OCI-LY3 (cell line): ENCODE measurements around the gene CROCC.
"Not testable (repeated sequence)": the region's sequence is repeated elsewhere in the genome, so short reads cannot be mapped to it uniquely, and the experiment has no call there.

ENCODE experiments used
- CTCF ChIP-seq: fragments of 200-600, 300-600 bp; sonication (generic); IDR thresholded peaks from 2 replicates; pipeline ENCODE4 v1.5.1; 2014; ENCODE audit warnings: antibody characterized with exemption, low read length, low read depth
- EZH2phosphoT487 ChIP-seq: fragments of 200-600 bp; shearing (Covaris generic); IDR thresholded peaks from 2 replicates; pipeline ENCODE4 v1.6.1; 2018; ENCODE audit warnings: antibody characterized with exemption, mixed run types, low read depth

- not testable (repeated sequence) for TF ChIP-seq CTCF, EZH2phosphoT487
Measured at GRCh38 chr1:16916036-16916880, 5.5 kb upstream of the CROCC start.
